ENCODE data around the gene RDH12.

- peak in 2 of 3 donors; percentile 53 to 62 for TF ChIP-seq CTCF (IDR thresholded peaks at IDR 0.05)
- no peak for TF ChIP-seq POLR2AphosphoS5 (IDR thresholded peaks at IDR 0.05)
Observed at GRCh38 chr14:67666750-67667449, 34.8 kb upstream of the RDH12 start.

Data from breast epithelium (tissue), 3 donors.